ENCODE measurements around the gene GALR2. TPM values are rescaled to one million over a fixed set of nuclear protein-coding genes. Genes with fewer than 3 reads are reported as not detected.
"Not testable (repeated sequence)": the region's sequence is repeated elsewhere in the genome, so short reads cannot be mapped to it uniquely, and the experiment has no call there.

GALR2 gene
- total RNA-seq, 2 donors from 2014 or later: 9.5 to 10.6 TPM

- peaks cover under 1% of the 10 kb centered on the region for H3K4me1 Mint-ChIP-seq (ENCODE audit: low read depth)
- no peaks in the 10 kb centered on the region for H3K9me3 Mint-ChIP-seq
- ATAC-seq (replicated peaks in 1 of 2): no peak
- DNase-seq: no peak
- H3K27ac Mint-ChIP-seq: no peak overlapping the region
- peaks cover 8 to 23% of the 10 kb centered on the region in 2 donors for H3K36me3 Mint-ChIP-seq (ENCODE audit: insufficient read depth in 2 of 2)
- H3K27me3 Mint-ChIP-seq (ENCODE audit: low read depth): no peaks in the 10 kb centered on the region
- no peak overlapping the region for H3K4me3 Mint-ChIP-seq
These were observed 34.2 kb upstream of the GALR2 start for GRCh38 chr17:76040376-76040775.

GRCh38 chr17:76042868-76043267, 31.7 kb upstream of the GALR2 start:
- not testable (repeated sequence) for H3K9me3 Mint-ChIP-seq; ATAC-seq (replicated peaks in 1 of 2); H3K27ac Mint-ChIP-seq; DNase-seq; H3K27me3 Mint-ChIP-seq (ENCODE audit: low read depth); H3K4me3 Mint-ChIP-seq; H3K4me1 Mint-ChIP-seq (ENCODE audit: low read depth)
- peaks cover 9 to 33% of the 10 kb centered on the region in 2 donors for H3K36me3 Mint-ChIP-seq (ENCODE audit: insufficient read depth in 2 of 2)

DNA sequence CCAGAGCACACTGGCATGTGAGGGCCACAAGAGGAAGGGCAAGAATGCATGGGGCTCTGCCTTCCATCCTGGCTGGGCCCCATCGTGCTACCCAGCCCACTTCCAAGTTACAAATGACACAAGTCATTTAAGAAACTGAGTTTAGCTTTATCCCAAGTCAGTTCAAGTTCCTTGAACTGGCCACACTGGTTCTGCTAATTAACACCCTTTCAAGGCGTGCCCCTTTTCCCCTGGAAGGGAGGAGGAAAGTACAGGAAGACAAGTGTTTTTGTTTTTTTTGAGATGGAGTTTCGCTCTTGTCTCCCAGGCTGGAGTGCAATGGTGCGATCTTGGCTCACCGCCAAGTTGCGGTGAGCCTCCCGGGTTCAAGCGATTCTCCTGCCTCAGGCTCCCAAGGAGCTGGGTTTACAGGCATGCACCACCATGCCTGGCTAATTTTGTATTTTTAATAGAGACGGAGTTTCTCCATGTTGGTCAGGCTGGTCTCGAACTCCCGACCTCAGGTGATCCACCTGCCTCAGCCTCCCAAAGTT, 30.0 kb upstream of the GALR2 start:
- H3K4me1 Mint-ChIP-seq (ENCODE audit: low read depth); ATAC-seq (replicated peaks in 1 of 2); H3K27me3 Mint-ChIP-seq (ENCODE audit: low read depth); DNase-seq; H3K9me3 Mint-ChIP-seq; H3K4me3 Mint-ChIP-seq; H3K27ac Mint-ChIP-seq: not testable (repeated sequence)
- H3K36me3 Mint-ChIP-seq (ENCODE audit: insufficient read depth in 2 of 2): peaks cover 11 to 46% of the 10 kb centered on the region in 2 donors

GRCh38 chr17:76046064-76046463, 28.5 kb upstream of the GALR2 start:
- no peak for ATAC-seq (replicated peaks in 1 of 2)
- Mint-ChIP-seq H3K4me3 (no peak overlapping the region), H3K36me3 (ENCODE audit: insufficient read depth in 2 of 2) (peaks cover 14 to 53% of the 10 kb centered on the region in 2 donors), H3K9me3 (no peaks in the 10 kb centered on the region), H3K4me1 (ENCODE audit: low read depth) (peaks cover 15% of the 10 kb centered on the region), H3K27ac (no peak overlapping the region), H3K27me3 (ENCODE audit: low read depth) (no peaks in the 10 kb centered on the region)
- no peak for DNase-seq

GRCh38 chr17:76048025-76048605, 26.5 kb upstream of the GALR2 start:
- DNase-seq: no peak
- H3K36me3 Mint-ChIP-seq (ENCODE audit: insufficient read depth in 2 of 2): peaks cover 11 to 53% of the 10 kb centered on the region in 2 donors
- no peak for ATAC-seq (replicated peaks in 1 of 2)
- peaks cover 21% of the 10 kb centered on the region for H3K4me1 Mint-ChIP-seq (ENCODE audit: low read depth)
- no peak overlapping the region for H3K4me3 Mint-ChIP-seq
- no peaks in the 10 kb centered on the region for H3K9me3 Mint-ChIP-seq
- no peaks in the 10 kb centered on the region for H3K27me3 Mint-ChIP-seq (ENCODE audit: low read depth)
- no peak overlapping the region for H3K27ac Mint-ChIP-seq

DNA sequence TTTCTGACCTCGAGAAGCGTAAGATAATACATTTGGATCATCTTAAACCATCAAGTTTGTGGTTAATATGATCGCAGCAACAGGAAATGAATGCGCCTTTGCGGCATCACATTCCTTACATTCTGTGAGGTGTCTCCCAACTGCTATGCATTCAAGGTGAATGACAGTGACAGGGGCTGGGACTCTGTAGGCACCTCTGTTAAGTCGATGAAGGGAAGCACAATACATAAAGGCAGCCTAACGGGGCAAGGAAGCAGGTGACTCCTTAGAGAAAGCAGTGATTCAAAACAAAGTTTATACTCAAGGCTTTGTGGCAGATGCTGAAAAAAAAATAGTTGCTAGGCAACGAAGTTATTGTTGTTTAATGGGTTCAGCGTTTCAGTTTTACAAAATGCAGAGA, 25.9 kb upstream of the GALR2 start:
- Mint-ChIP-seq H3K9me3 (no peaks in the 10 kb centered on the region), H3K36me3 (ENCODE audit: insufficient read depth in 2 of 2) (peaks cover 14 to 52% of the 10 kb centered on the region in 2 donors), H3K27me3 (ENCODE audit: low read depth) (no peaks in the 10 kb centered on the region), H3K4me1 (ENCODE audit: low read depth) (peaks cover 27% of the 10 kb centered on the region), H3K4me3 (no peak overlapping the region), H3K27ac (peak overlapping the region; percentile 50)
- no peak for ATAC-seq (replicated peaks in 1 of 2)
- DNase-seq: no peak

DNA sequence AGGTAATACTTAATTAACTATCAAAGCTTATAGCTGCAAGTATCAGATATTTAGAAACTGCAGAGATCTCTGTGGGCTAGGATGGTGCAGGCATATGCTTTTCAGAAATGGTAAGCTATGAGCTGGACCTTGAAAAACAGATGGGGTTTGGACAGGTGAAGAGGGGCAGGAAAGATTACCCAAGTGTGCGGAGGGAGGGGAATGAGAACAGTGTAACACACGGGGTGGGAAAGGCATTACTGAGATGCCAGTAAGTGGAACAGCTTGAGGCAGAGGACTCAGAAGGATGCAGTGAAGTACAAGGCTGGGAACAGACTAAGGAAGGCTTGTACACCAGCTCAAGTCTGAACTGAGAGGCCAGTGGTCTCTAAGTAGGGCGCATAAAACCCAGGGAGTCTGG, 25.3 kb upstream of the GALR2 start:
- Mint-ChIP-seq H3K9me3 (no peaks in the 10 kb centered on the region), H3K27ac (peak overlapping the region; percentile 18), H3K4me1 (ENCODE audit: low read depth) (peaks cover 32% of the 10 kb centered on the region), H3K27me3 (ENCODE audit: low read depth) (no peaks in the 10 kb centered on the region), H3K4me3 (no peak overlapping the region), H3K36me3 (ENCODE audit: insufficient read depth in 2 of 2) (peaks cover 16 to 48% of the 10 kb centered on the region in 2 donors)
- no peak for DNase-seq
- no peak for ATAC-seq (replicated peaks in 1 of 2)

- no peak for ATAC-seq (replicated peaks in 1 of 2)
- H3K27me3 Mint-ChIP-seq (ENCODE audit: low read depth): no peaks in the 10 kb centered on the region
- H3K4me3 Mint-ChIP-seq: no peak overlapping the region
- peaks cover 16 to 42% of the 10 kb centered on the region in 2 donors for H3K36me3 Mint-ChIP-seq (ENCODE audit: insufficient read depth in 2 of 2)
- peaks cover 36% of the 10 kb centered on the region for H3K4me1 Mint-ChIP-seq (ENCODE audit: low read depth)
- no peak for DNase-seq
- H3K27ac Mint-ChIP-seq: no peak overlapping the region
- H3K9me3 Mint-ChIP-seq: no peaks in the 10 kb centered on the region
These were observed 24.6 kb upstream of the GALR2 start for GRCh38 chr17:76049836-76050537.

DNA sequence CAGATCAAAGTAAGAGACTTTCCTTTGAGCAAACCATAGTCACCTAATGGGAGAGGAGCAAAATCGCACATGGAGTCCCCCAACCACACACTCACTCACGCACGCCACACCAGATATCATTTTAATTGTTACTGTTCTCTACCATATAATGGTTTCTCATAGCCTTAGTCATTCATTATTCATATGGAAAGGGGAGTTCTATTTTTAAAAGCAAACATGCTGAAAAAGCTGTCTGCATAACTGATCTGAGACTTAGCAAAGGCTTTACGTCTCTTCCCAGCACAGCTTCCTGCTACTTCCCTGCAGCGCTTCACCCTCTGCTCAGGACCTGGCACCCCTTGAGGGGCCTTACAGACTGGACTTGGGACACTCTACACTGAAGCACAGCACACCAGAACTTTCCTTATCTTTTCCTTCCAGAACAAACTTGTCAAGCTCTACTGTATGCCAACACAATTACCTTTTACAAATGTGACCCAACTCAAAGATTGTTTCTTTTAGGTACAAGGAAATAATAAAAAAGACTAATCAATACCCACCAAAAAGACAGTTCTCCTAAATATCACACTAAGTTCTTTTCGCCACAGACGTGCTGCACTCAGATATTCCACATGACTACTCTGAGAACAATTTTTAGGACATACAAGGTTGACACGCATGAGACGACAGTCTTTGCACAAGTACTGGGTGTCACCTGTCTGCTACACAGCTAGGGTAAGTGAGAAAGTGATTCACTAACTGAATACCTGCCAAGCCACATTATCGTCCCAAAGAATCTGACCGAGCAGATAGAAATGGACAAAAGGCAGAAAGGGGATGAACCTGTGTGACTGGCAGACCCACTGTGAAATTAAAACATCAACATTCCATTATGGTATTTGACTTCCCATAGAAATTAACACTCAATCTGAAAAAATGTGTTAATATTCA, 23.8 kb upstream of the GALR2 start:
- Mint-ChIP-seq H3K9me3 (no peaks in the 10 kb centered on the region), H3K36me3 (ENCODE audit: insufficient read depth in 2 of 2) (peaks cover 16 to 43% of the 10 kb centered on the region in 2 donors), H3K4me3 (no peak overlapping the region), H3K27me3 (ENCODE audit: low read depth) (no peaks in the 10 kb centered on the region), H3K27ac (peak overlapping the region; percentile 61), H3K4me1 (ENCODE audit: low read depth) (peaks cover 36% of the 10 kb centered on the region)
- ATAC-seq (replicated peaks in 1 of 2) (peak in 1 of 2 donors; percentile 23), DNase-seq (no peak)

GRCh38 chr17:76051561-76051960, 23.0 kb upstream of the GALR2 start:
- Mint-ChIP-seq H3K4me3 (no peak overlapping the region), H3K27ac (peak overlapping the region; percentile 56), H3K36me3 (ENCODE audit: insufficient read depth in 2 of 2) (peaks cover 19 to 43% of the 10 kb centered on the region in 2 donors), H3K4me1 (ENCODE audit: low read depth) (peaks cover 36% of the 10 kb centered on the region), H3K27me3 (ENCODE audit: low read depth) (no peaks in the 10 kb centered on the region), H3K9me3 (no peaks in the 10 kb centered on the region)
- ATAC-seq (replicated peaks in 1 of 2): no peak
- no peak for DNase-seq

DNA sequence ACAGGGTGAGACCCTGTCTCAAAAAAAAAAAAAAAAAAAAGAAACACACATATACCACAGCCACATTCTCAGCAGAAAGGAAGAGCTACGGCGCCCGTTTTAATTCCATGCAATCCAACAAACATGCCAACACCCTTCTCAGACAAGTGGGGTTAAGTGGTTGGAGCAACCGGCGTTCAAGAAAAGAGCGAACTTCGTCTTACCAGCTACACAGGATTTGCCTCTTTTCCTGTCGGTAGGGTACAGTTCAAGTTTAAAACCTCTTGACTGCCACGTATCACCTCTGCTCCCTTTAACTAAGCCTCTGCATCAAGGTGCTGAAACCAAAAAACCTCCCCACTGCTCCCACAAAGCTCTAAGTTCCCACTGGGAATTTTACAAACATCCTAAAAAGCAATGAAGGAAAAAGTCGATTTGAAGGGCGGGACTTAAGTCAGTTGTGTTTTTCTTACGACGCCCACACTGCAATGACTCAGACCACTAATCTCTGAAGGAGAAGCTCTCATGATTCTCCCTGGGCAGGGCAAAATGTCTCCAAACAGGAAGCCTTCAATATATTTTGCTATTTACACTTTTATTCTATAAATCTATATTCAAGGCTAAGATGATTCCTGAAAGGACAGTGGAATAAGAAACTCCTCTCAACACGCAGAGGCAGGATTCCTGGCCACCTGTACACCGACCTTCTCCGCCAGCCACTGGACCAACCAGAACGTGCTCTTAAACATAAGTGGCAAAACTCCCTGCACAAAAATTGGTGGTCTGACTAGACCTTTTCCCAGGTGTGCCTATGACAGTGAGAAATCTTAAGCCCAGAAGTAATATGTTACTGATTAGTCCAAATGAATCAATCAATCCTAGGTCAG, 21.1 kb upstream of the GALR2 start:
- Mint-ChIP-seq H3K27ac (peak overlapping the region; percentile 74), H3K36me3 (ENCODE audit: insufficient read depth in 2 of 2) (peaks cover 13 to 44% of the 10 kb centered on the region in 2 donors), H3K4me3 (peak overlapping the region in 1 of 2 donors; percentile 5), H3K9me3 (no peaks in the 10 kb centered on the region), H3K4me1 (ENCODE audit: low read depth) (peaks cover 30% of the 10 kb centered on the region), H3K27me3 (ENCODE audit: low read depth) (no peaks in the 10 kb centered on the region)
- DNase-seq (no peak), ATAC-seq (replicated peaks in 1 of 2) (peak in 1 of 2 donors; percentile 41)

GRCh38 chr17:76054112-76054476, 20.5 kb upstream of the GALR2 start:
- Mint-ChIP-seq H3K27me3 (ENCODE audit: low read depth) (no peaks in the 10 kb centered on the region), H3K9me3 (no peaks in the 10 kb centered on the region), H3K27ac (peak overlapping the region; percentile 61), H3K4me1 (ENCODE audit: low read depth) (peaks cover 30% of the 10 kb centered on the region), H3K36me3 (ENCODE audit: insufficient read depth in 2 of 2) (peaks cover 13 to 46% of the 10 kb centered on the region in 2 donors), H3K4me3 (no peak overlapping the region)
- ATAC-seq (replicated peaks in 1 of 2) (peak in 1 of 2 donors; percentile 28), DNase-seq (no peak)

Measured in activated T-cell treated with anti-CD3 and anti-CD28 coated beads, Interleukin-2, amount 50 U/mL, for 72 hours (primary cell).